NCI-H82 treated with DMSO at 0.1 percent for 48 hours (cell line): ENCODE results near the gene KIF24.
"Not testable (repeated sequence)": the region's sequence is repeated elsewhere in the genome, so short reads cannot be mapped to it uniquely, and the experiment has no call there.

ENCODE experiments used
- DNase-seq: peaks from one replicate; lab custom pipeline; 2025; ENCODE audit not compliant: unreplicated experiment; lab: John Stamatoyannopoulos, UW

KIF24 gene

DNA sequence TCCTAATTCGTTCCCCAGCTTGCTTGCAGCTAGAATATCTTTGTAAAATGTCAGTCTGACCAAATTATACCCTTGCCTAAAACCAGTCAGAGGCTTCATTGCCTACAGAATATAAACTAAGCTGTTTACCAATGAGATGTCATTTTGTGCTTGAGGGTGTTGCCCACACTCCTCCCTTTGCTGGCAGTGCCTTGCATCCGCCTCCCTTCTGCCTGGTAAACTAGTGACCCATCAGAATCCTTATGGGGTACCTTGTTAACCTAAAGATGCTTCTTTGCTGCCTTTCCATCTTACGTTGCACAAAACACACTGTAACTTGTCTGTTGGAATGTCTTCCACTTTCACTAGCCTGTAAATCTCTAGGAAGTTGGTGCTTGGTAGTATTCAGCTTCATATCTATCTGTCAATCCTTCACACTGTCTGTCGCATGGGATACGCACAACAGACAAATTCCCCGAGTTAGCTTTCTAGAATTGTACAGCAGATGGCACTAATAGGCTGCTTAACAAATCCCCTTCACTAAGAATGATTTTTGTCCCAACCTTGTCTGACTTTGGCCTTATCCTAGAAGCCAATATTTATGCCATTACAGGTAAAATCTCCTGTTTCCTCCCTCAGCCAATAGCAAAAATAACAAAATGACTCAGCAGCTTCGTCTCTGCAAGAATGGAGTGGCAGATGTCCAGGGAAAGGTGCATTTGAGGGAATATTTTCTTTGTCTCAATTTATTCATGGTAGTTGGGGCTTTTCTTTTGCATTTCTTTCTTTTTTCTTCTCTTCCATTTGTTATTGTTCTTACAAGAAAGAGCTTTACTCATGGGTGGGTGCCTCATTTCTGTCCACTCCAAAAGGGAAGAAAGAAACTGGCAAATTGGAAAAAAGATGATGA lies 3.3 kb upstream of the KIF24 start:
- DNase-seq: peak; percentile 10

DNA sequence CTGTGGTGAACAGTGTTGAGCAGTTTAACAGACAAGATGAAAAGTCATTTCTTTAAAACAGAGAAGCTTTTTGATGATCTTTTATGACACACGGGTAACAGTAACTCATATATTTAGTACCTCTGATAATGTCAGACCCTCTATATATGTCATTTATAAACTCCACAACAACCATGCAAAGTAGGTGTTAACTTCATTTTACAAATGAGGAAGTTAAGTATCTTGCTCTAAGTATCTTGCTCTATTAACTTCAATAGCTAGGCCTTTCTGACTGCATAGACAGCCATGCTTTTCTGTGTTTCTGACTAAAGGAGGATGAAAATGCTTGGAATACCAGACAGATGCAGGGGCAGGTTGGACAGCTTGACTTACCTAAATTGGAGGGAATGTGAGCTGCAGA lies 2.1 kb upstream of the KIF24 start:
- DNase-seq: no peak

DNA sequence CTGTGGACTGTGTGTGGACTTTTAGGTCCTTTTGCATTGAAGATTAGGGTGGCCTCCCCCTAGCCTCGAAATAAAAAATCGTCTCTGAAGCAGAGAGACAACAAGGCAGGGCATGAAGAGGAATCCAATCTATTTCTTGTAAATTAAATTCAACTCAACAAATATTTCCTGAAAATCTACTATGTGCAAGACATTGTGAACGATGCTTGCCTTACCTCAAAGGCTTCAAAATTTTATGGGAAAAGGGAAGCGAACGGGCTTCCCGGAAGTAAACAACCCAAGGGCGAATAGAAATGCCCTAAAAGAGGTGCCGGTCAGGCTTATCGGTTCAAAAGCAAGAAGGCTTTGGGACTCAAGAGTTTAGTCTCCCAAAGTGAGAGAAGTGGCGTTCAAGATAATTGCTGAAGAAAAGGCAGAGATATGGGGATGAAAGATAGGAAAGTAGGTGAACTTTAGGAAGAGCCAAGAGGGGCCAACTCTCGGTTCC lies 525 bp downstream of the KIF24 start:
- peak; percentile 8 for DNase-seq

DNA sequence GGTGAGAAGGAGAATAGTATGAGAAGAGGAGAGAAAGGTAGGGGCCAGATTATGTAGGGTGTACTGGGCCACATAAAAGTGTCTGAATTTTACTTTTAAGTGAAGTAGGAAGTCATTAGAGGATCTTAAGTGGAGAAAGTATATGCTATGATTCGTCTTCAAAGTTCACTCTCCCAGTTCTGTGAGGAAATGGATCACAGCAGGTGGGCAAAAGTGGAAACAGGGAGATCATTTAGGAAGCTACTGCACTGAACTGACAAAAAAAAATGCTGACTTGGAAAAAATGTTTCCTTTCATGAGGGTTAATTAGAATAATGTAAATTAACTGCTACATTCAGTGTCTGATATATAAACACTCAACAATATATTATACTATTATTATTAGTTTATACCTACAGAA lies 2.4 kb downstream of the KIF24 start:
- no peak for DNase-seq

DNA sequence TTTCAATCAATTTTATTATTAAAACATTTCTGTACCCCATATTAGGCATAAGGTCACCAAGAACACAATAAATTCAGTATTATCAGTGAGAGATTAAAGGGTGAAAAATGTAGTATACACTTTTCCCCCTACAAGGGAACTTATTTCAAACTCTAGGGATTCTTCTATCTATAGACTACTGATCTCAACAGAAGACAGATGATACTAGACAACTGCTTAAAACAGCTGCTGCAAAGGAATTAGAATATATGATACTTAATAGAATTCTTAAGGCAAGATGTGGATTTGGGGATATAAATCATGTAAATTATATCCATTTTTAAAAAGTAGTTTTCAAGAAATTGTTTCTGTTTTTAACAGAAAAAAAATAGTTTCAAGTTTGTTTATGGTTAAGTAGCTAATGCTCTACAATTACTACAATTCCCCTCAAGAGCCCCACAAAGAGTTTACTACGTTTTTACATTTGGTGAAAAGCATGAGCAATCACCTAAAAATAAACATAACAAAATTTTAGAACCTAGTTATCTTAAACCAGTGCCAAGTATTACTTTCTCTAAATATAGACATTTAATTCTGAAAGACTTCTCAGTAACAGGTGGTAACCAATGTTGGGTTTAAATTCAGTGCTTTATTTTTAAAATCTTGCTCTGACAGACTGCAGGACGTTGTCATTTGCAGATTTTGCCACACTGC lies 6.0 kb downstream of the KIF24 start:
- no peak for DNase-seq

DNA sequence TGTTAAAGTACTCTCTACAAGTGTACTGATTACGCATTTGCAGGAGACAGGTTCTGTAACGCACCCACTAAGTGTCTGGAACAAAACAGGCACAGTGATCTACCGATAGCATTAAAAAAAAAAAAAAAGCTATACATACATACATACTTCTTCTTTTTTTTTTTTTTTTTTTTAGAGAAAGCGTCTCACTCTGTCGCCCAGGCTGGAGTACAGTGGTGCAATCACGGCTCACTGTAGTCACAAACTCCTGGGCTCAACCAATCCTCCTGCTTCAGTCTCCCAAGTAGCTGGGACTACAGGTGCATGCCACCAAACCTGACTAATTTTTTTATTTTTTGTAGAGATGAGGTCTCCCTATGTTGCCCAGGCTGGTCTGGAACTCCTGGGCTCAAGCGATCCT lies 7.6 kb downstream of the KIF24 start:
- no peak for DNase-seq

DNA sequence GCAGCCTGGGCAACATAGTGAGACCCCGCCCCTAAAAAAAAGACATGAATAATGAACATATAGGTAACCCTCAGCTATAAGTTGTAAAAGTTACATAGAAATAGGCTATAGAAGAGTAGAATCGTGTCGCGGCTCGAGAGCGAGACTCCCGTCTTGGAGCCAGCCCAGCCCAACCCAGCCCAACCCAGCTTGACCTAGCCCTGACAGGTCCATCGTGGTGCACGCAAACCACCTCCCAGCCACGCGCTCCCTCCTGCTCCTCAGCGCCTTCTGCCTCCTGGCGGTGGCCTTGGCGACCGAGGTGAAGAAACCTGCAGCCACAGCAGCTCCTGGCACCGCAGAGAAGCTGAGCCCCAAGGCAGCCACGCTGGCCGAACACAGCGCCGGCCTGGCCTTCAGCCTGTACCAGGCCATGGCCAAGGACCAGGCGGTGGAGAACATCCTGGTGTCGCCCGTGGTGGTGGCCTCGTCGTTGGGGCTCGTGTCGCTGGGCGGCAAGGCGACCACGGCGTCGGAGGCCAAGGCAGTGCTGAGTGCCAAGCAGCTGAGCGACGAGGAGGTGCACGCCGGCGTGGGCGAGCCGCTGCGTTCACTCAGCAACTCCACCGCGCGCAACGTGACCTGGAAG lies 10.8 kb downstream of the KIF24 start:
- no peak for DNase-seq

DNA sequence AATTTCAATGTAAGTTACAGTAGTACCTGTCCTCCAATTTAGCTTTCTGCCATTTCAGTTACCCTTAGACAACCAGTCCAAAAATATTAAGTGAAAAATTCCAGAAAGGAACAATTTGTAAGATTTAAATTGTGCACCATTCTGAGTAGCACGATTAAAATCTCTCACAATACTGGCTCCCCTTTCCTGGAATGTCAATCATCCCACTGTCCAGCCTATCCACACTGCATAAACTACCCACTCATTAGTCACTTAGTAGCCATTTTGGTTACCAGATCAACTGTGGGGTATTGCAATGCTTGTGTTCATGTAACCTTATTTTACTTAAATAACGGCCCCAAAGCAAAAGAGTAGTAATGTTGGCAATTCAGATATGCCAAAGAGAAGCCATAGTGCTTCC lies 11.6 kb downstream of the KIF24 start:
- no peak for DNase-seq

DNA sequence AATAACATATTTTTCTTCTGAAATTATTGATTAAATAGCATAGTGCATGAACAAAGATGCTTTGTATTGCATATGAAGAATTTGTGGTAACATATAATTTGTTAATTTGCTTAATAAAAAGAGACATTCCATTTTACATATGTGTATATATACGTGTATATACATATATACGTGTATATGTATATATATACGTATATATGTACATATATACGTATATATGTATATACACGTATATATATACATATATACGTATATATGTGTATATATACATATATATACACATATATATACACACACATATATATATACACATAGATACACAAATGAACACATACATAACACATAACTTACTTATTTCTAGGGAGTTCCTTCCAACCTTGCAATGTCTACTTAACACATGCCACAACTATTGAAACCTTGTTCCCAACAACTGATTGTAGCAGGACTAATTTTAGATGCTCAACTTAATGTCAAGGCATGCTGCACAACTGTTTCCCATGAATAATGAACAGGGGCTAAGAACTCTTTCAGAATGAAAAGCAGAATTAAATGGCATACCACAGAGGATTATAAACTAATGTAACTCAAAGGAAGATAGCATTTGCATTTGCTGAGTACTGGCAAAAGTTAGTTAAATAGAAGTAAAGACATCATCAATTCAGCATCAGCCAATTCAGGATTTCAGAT lies 17.4 kb downstream of the KIF24 start:
- no peak for DNase-seq

DNA sequence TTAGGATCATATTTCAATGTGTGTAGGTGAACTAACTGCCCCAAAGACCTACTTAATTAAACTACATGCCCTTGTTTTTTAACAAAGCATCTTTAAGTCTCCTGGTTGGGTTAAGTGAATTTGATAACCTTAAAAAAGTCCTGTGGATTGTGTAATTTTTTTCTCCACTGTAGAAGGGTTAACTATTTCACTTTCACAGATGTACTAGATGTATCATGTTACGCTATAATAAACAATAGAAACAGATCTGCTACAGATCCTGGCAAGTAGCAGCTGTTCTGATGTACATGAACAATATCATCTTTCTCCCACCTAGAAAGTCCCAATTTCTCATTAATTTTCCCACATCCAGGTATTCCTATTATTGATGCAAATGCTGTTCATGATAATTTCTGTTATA lies 18.9 kb downstream of the KIF24 start:
- DNase-seq: no peak

DNA sequence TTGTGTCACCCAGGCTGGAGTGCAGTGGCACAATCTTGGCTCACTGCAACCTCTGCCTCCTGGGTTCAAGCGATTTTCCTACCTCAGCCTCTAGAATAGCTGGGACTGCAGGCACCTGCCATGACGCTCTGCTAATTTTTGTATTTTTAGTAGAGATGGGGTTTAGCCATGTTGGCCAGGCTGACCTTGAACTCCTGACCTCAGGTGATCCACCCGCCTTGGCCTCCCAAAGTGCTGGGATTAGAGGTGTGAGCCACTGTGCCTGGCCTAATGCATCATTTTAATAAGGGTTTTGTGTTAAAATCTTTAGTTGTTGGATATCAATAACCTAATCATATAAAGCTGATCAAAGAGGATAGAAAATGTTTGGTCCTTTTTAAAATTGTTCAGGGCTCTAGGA lies 20.8 kb downstream of the KIF24 start:
- DNase-seq: not testable (repeated sequence)

DNA sequence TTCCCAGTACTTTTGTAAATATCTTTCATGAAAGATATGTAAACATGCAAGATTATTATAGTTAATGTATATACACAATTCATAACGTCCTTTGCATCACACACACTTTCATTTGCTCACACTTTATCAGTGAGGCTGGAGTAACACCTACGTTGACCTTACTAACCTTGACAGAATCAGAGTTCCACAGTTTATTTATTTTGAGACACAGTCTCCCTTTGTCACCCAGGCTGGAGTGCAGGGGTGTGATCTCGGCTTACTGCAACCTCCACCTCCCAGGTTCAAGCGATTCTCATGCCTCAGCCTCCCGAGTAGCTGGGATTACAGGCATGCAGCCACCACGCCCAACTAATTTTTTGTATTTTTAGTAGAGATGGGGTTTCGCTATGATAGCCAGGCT lies 28.0 kb downstream of the KIF24 start:
- DNase-seq: not testable (repeated sequence)

DNA sequence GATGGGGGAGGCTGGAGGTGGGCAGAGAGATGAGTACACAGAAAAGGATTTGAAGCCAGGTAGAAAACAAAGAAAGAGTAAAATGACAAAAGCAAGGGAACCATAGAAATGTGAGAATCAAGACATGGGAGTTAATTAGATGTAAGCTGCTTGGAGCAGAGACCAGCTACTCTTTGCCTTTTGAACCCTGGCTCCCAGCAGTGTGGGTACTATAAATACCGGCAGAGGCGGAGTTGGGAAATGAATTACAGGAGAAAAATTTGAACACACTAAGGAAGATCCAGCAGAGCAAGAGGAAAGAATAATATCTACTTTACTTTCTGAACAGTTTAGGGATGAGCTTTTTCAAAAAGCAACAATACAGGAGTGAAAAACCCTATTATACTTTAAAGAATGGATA lies 36.5 kb downstream of the KIF24 start:
- no peak for DNase-seq

DNA sequence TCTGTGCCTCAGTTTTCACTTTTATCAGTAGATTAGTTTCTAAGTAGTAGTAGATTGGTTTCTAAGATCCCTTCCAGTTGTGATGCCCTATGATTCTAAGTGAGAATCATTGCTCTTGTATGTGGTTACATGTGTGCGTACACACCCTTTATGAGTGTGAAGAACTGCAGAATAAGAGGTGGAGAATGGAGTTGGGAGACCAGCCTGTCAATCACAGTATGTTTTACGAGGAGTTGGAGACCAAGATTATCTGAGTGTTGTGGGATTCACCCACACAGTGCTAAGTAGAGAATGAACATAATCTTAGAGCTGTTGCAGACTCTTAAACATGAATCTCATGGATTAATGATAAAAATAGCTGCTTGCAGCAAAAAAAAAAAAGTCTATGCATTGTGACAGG lies 37.6 kb downstream of the KIF24 start:
- no peak for DNase-seq

DNA sequence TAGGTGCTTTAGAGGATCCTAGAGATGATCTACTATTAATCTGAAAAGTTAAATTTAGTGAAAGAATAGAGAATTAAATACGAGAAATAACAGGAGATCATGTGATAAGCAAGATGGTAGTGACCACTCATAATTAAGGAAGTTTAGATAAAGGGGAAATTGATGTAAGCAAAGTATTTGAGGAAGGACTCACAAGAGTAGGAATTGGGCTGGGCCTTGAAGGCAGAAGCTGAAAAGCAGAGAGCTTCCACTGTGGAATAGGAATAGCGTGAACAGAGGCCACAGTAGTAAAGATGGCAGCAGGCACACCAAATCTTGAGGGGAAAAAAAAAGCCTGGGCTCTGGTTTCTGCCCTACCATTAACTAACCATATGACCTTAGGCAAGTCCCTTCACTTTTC lies 38.0 kb downstream of the KIF24 start:
- no peak for DNase-seq

DNA sequence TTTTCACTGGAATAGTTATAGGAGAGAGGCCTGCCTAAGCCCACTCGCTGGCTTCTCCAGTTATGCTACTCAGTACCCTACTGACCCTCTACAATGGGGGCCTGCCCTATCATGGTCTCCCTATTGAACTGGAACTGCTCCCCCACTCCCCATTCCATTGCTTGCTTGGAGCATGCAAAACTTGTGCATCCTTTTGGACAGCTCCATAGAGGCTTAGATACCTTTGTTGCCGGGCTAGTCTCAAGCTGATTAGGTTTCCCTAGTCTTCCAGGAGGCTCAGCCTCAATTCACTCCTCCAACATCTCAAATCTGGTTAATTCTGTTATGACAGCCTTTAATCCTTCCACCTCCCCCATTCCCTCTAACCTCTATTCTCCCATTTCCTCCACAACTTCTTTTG lies 39.9 kb downstream of the KIF24 start:
- peak; percentile 66 for DNase-seq

DNA sequence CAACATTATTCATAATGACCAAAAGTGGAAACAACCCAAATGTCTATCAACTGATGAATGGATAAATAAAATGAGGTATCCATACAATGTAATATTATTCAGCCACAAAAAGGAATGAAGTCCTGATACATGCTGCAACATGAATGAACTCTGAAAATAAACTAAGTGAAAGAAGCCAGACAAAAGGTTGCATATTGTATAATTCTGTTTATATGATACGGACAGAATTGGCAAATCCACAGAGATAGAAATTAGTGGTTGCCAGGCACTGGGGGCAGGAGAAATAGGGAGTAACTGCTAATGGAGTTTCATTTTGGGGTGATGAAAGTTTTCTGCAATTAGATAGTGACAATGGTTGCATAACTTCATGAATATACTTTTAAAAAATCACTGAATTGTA lies 47.0 kb downstream of the KIF24 start:
- DNase-seq: no peak

DNA sequence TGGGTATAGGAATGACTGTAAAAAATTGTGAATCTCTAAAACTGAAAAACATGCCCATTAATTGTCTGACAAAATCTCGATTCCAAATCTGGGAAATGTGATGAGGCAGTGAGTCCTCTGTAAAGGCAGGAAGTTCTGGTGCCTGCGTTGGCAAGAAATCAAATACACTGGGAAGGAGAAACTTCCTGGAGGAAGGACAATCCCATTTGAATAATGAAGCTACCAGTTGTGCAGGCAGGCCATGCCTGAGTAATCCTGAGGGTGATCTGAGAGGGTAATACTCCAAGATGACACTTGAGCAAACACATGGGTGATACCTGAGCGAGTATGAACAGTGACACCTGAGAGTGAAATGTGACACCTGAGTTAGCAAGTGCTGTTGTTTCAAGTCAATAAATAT lies 49.7 kb downstream of the KIF24 start:
- DNase-seq: no peak
